Breast epithelium (tissue), 3 donors: Measurements from ENCODE around the gene ILRUN.

Experiments
- CTCF ChIP-seq, 3 donors: fragments of 450-650 bp; IDR thresholded peaks; one replicate each; pipeline ENCODE4 v1.5.1; 2016 to 2017; ENCODE audit warnings: antibody characterized with exemption in 3 of 3, mild to moderate bottlenecking in 3 of 3, moderate library complexity in 3 of 3
- POLR2A ChIP-seq: fragments of 450-650 bp; IDR thresholded peaks from one replicate; pipeline ENCODE4 v1.6.1; 2016; ENCODE audit warnings: antibody characterized with exemption, mild to moderate bottlenecking, moderate library complexity
- POLR2AphosphoS5 ChIP-seq, 3 donors: sonication (generic); formaldehyde crosslinking; IDR thresholded peaks; one replicate each; pipeline ENCODE4 v1.6.1; 2017; ENCODE audit warnings: antibody characterized with exemption in 3 of 3

- TF ChIP-seq POLR2AphosphoS5 (IDR thresholded peaks at IDR 0.05) (peak in 1 of 3 donors; percentile 62), POLR2A (no peak), CTCF (IDR thresholded peaks at IDR 0.05) (no peak)
These were observed 48.9 kb upstream of the ILRUN start for GRCh38 chr6:34745277-34746103.
